NT2/D1 (cell line): Measurements from ENCODE around the gene ABCA2.

Experiments
- DNase-seq: peaks from one replicate; pipeline ENCODE4 v3.0.0-alpha.2; 2011; ENCODE audit warnings: low read depth, low spot score
- H3K27me3 ChIP-seq: 2 replicates; pipeline ENCODE4 v1.6.0; 2011; ENCODE audit warnings: mild to moderate bottlenecking; ENCODE audit not compliant: insufficient read length, insufficient read depth
- H3K36me3 ChIP-seq: 2 replicates; pipeline ENCODE4 v1.6.1; 2011; ENCODE audit warnings: mild to moderate bottlenecking, low read length, mixed read lengths; ENCODE audit not compliant: insufficient read depth, insufficient read length
- H3K4me1 ChIP-seq: 2 replicates; pipeline ENCODE4 v1.5.1; 2011; ENCODE audit not compliant: insufficient read depth, insufficient read length
- H3K4me3 ChIP-seq: 2 replicates; pipeline ENCODE4 v1.5.1; 2011; ENCODE audit warnings: low read depth; ENCODE audit not compliant: insufficient read length
- H3K9ac ChIP-seq: 2 replicates; pipeline ENCODE4 v1.6.0; 2011; ENCODE audit warnings: low read depth; ENCODE audit not compliant: insufficient read length
- H3K9me3 ChIP-seq: 2 replicates; pipeline ENCODE4 v1.5.1; 2011; ENCODE audit warnings: mild to moderate bottlenecking, low read length; ENCODE audit not compliant: insufficient read depth
- SUZ12 ChIP-seq: IDR thresholded peaks from 2 replicates; pipeline ENCODE4 v1.6.1; 2011; ENCODE audit not compliant: insufficient read length, insufficient read depth; ENCODE audit errors: extremely low read depth
- YY1 ChIP-seq: IDR thresholded peaks from 2 replicates; pipeline ENCODE4 v1.6.1; 2011; ENCODE audit not compliant: insufficient read length, insufficient read depth
- ZNF274 ChIP-seq: IDR thresholded peaks from 2 replicates; pipeline ENCODE4 v1.6.1; 2011; ENCODE audit warnings: mild to moderate bottlenecking, low read depth, low read length

Gene ABCA2

DNA sequence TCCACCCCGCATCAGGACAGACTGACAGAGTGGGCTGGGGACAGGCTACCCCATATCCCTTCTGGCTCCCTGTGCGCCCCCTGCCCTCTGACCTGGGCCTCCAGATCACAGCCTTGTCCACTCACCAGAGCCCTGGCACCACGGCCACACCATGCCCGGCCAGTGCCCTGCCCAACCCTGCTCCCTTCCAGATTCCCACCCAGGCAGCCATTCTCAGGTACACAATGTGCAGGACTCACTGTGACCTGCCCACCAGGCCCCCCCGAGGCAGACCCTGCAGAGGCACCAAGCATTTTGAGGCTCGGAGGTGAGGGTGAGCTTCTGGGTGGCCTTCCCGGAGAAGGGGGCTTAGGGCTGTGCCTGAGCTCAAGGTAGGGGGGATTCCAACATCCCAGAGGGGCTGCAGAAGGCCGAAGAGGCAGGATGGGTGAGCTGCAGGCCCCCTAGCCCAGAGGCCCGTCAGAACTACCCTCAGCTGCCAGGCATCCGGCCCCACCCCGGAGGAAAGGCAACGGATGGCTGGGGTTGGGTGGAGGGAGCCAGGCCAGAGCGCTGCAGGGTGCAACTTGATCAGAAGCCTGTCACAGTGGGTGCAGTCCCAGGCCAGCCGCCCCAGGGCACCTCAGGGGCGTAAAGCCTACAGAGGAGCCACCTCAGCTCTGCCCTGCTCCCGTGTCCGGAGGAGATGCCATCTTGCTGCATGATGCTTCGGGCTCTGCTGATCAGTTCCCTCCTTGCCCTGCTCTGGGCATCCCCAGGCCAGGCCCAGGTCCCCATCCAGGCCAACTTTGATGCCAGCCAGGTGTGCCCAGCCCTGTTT, 45.6 kb downstream of the ABCA2 start, which contains the start of gene LCNL1:
Gene LCNL1, plus strand, starts transcription at position 762 of the 820 bp plus-strand sequence. CDS start 594 bp downstream, outside the sequence.
- Histone ChIP-seq H3K9ac (peak within 1 kb of the TSS; percentile 32), H3K4me1 (peaks cover 46% of the 10 kb centered on the region), H3K36me3 (no peaks in the 10 kb centered on the region), H3K4me3 (no peak within 1 kb of the TSS), H3K9me3 (no peaks in the 10 kb centered on the region), H3K27me3 (peaks cover 5% of the 10 kb centered on the region)
- DNase-seq = no peak
- no peak for TF ChIP-seq SUZ12
- TF ChIP-seq ZNF274 = no peak
- no peak for TF ChIP-seq YY1

GRCh38 chr9:136981588-136982231, 46.3 kb downstream of the ABCA2 start:
- TF ChIP-seq YY1 = no peak
- no peak for TF ChIP-seq ZNF274
- TF ChIP-seq SUZ12 = no peak
- peaks cover 49% of the 10 kb centered on the region for H3K4me1 ChIP-seq
- no peak for DNase-seq
- peak overlapping the region; percentile 17 for H3K9ac ChIP-seq
- peaks cover 12% of the 10 kb centered on the region for H3K27me3 ChIP-seq
- H3K4me3 ChIP-seq = no peak overlapping the region
- H3K36me3 ChIP-seq = no peaks in the 10 kb centered on the region
- H3K9me3 ChIP-seq = no peaks in the 10 kb centered on the region

DNA sequence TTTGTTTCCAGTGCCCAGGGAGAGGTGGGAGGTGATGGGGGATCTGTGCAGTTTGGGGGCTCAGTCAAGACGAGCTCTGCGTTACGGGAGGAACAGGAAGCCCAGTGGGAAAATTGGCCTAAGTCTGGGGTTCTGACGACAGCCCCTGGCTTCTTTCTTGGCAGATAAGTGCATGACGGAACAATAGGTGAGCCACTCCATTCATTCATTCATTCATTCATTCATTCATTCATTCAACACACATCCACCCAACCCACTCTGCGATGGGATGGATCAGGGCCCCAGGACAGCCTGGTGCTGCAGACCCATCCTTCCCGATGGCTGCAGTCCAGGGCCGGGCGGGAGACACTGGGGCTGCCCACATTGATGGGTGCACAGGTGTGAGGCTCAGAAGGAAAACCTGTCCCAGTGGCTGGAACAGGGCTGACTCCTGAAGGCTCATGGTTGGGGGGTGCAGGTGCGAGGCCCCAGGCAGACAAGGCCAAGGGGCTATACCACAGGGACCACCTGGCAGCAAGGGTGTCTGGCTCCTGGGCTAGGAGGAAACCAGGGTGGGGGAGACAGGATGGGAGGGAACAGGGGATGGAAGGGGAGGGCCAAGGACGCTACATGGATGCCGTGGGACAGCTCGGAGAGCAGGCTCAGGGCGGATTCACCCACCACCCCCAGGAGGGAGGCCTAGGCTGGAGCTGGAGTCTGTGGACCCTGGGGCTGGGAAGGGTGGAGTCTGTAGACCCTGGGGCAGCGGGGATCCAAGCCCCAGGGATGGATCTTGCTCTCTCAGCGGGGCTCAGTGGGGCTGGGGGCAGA, 47.2 kb downstream of the ABCA2 start:
- H3K9ac ChIP-seq = peak overlapping the region; percentile 17
- H3K4me3 ChIP-seq = no peak overlapping the region
- no peaks in the 10 kb centered on the region for H3K9me3 ChIP-seq
- TF ChIP-seq YY1 = no peak
- no peak for TF ChIP-seq SUZ12
- TF ChIP-seq ZNF274 = no peak
- H3K27me3 ChIP-seq = peaks cover 12% of the 10 kb centered on the region
- DNase-seq = no peak
- H3K36me3 ChIP-seq = no peaks in the 10 kb centered on the region
- peaks cover 55% of the 10 kb centered on the region for H3K4me1 ChIP-seq

DNA sequence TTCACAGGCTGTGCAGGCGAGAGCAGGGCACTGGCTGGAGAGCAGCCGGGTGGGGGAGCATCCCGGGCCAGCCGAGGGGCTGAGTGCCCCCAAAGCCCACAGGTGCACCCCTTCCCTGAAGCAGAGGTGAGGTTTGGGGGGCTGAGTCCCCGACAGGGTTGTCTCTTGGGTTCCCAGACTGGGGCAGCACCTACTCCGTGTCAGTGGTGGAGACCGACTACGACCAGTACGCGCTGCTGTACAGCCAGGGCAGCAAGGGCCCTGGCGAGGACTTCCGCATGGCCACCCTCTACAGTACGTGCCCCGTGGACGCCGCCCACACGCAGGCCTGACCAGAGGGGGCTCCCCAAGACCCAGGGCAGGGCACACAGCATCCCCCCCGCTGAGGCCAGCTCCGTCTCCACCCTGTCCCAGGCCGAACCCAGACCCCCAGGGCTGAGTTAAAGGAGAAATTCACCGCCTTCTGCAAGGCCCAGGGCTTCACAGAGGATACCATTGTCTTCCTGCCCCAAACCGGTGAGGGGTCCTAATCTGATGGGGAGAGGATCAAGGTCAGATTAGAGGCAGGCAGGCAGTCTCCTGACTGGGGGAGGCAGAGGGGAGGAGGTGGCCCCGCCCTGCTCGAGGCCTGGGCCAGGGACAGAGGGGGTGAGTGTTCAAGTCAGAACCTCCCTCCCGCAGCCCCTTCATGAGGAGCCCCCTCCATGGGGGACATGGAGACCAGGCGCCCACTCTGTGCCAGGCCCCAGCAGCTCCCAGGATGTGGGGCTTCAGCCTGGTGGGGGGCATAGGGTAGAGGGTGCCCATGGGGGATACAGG, 48.1 kb downstream of the ABCA2 start:
- peaks cover 50% of the 10 kb centered on the region for H3K4me1 ChIP-seq
- H3K36me3 ChIP-seq = no peaks in the 10 kb centered on the region
- H3K27me3 ChIP-seq = peaks cover 12% of the 10 kb centered on the region
- H3K9ac ChIP-seq = peak overlapping the region; percentile 50
- DNase-seq = no peak
- TF ChIP-seq ZNF274 (no peak), SUZ12 (no peak), YY1 (no peak)
- no peaks in the 10 kb centered on the region for H3K9me3 ChIP-seq
- no peak overlapping the region for H3K4me3 ChIP-seq

DNA sequence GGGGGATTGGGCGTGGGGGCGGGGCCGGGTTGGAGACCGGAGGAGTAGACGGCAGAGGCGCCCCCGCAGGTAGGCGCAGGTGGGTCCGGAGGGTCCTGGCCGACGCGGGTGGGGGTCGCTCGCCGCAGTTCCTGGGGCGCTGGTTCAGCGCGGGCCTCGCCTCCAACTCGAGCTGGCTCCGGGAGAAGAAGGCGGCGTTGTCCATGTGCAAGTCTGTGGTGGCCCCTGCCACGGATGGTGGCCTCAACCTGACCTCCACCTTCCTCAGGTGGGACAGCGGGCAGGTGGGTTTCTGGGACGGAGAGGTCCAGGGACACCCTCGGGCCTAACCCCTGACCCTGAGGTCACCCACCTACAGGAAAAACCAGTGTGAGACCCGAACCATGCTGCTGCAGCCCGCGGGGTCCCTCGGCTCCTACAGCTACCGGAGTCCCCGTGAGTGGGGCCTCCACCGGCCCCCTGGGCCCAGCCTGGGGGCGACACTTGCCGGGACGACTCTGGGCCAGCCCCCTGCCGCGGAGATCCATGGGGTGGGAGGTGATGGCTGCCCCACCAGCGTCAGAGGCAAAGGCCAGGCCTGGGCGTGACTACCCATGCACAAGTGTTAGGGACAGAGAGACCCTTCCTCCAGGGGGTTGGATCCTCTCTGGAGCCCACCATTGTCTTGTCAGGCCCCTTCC, 49.0 kb downstream of the ABCA2 start:
- peaks cover 47% of the 10 kb centered on the region for H3K4me1 ChIP-seq

More for the DNA sequence above, 49.0 kb downstream of the ABCA2 start:
- H3K9me3 ChIP-seq = no peaks in the 10 kb centered on the region
- no peak overlapping the region for H3K9ac ChIP-seq
- no peak for DNase-seq
- peaks cover 12% of the 10 kb centered on the region for H3K27me3 ChIP-seq
- TF ChIP-seq SUZ12 (no peak), YY1 (no peak), ZNF274 (no peak)
- peak overlapping the region; percentile 24 for H3K4me3 ChIP-seq
- H3K36me3 ChIP-seq = no peaks in the 10 kb centered on the region
